ENCODE results near the gene RBM10.

RBM10 gene

DNA sequence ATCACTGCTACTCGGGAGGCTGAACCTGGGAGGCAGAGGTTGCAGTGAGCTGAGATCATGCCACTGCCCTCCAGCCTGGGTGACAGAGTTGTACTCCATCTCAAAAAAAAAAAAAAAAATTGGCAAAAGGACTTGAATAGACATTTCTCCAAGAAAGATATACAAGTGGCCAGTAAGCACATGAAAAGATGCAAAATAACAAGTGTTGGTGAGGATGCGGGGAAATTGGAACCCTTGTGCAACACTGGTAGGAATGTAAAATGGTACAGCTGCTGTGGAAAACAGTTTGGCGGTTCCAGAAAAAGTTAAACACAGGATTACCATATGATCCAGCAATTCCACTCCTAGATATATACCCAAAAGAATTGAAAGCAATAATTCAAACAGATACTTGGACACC is 19.4 kb downstream of the RBM10 start:
- Histone ChIP-seq H3K79me2 (ENCODE audit: insufficient read depth, low read length) (peaks cover 41% of the 10 kb centered on the region), H3F3A (ENCODE audit: insufficient read depth) (no peaks in the 10 kb centered on the region), H4K20me1 (ENCODE audit: low read depth, low read length) (no peaks in the 10 kb centered on the region), H2AFZ (ENCODE audit: low read depth, low read length, severe bottlenecking) (no peak overlapping the region), H3K4me2 (ENCODE audit: low read depth, low read length, poor library complexity, severe bottlenecking) (no peak overlapping the region), H3K9ac (ENCODE audit: low read length) (no peak overlapping the region), H3K9me2 (replicated peaks; ENCODE audit: insufficient read depth, low read length) (no peaks in the 10 kb centered on the region), H3K36me3 (ENCODE audit: low read length) (no peaks in the 10 kb centered on the region), H3K9me3 (ENCODE audit: insufficient read depth, low read length) (no peaks in the 10 kb centered on the region), H3K4me3 (ENCODE audit: insufficient read depth, low read length, poor library complexity, severe bottlenecking) (no peak overlapping the region), H3K27me3 (ENCODE audit: low read length) (no peaks in the 10 kb centered on the region), H3K27ac (ENCODE audit: low read depth, low read length) (no peak overlapping the region)
- no peak for TF ChIP-seq EZH2phosphoT487 (conservative IDR thresholded peaks at IDR 0.05; ENCODE audit: low read length)

DNA sequence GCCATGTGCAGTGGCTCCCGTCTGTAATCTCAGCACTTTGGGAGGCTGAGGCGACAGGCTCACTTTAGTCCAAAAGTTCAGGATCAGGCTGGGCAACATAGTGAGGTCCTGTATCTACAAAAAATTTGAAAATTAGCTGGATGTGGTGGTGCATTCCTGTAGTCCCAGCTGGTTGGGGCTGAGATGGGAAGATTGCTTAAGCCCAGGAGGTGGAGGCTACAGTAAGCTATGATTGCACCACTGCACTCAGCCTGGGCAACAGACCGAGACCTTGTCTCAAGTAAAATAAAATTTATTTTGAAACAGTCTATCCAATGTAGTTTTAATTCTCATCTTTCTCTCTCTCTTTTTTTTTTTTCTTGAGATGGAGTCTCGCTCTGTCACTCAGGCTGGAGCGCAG is 21.1 kb downstream of the RBM10 start:
- TF ChIP-seq, protein P1, sequence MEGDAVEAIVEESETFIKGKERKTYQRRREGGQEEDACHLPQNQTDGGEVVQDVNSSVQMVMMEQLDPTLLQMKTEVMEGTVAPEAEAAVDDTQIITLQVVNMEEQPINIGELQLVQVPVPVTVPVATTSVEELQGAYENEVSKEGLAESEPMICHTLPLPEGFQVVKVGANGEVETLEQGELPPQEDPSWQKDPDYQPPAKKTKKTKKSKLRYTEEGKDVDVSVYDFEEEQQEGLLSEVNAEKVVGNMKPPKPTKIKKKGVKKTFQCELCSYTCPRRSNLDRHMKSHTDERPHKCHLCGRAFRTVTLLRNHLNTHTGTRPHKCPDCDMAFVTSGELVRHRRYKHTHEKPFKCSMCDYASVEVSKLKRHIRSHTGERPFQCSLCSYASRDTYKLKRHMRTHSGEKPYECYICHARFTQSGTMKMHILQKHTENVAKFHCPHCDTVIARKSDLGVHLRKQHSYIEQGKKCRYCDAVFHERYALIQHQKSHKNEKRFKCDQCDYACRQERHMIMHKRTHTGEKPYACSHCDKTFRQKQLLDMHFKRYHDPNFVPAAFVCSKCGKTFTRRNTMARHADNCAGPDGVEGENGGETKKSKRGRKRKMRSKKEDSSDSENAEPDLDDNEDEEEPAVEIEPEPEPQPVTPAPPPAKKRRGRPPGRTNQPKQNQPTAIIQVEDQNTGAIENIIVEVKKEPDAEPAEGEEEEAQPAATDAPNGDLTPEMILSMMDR (IDR thresholded peaks at IDR 0.05; ENCODE audit: insufficient read depth, low read length, poor library complexity, severe bottlenecking) = no peak
- no peak for TF ChIP-seq EZH2phosphoT487 (conservative IDR thresholded peaks at IDR 0.05; ENCODE audit: low read length)
- Histone ChIP-seq H3K27ac (ENCODE audit: low read depth, low read length) (no peak overlapping the region), H3K4me3 (ENCODE audit: insufficient read depth, low read length, poor library complexity, severe bottlenecking) (no peak overlapping the region), H3K79me2 (ENCODE audit: insufficient read depth, low read length) (peaks cover 34% of the 10 kb centered on the region), H3K27me3 (ENCODE audit: low read length) (no peaks in the 10 kb centered on the region), H3F3A (ENCODE audit: insufficient read depth) (no peaks in the 10 kb centered on the region), H3K9me2 (replicated peaks; ENCODE audit: insufficient read depth, low read length) (no peaks in the 10 kb centered on the region), H4K20me1 (ENCODE audit: low read depth, low read length) (no peaks in the 10 kb centered on the region), H3K9me3 (ENCODE audit: insufficient read depth, low read length) (no peaks in the 10 kb centered on the region), H3K9ac (ENCODE audit: low read length) (no peak overlapping the region), H2AFZ (ENCODE audit: low read depth, low read length, severe bottlenecking) (no peak overlapping the region), H3K36me3 (ENCODE audit: low read length) (no peaks in the 10 kb centered on the region), H3K4me2 (ENCODE audit: low read depth, low read length, poor library complexity, severe bottlenecking) (no peak overlapping the region)

DNA sequence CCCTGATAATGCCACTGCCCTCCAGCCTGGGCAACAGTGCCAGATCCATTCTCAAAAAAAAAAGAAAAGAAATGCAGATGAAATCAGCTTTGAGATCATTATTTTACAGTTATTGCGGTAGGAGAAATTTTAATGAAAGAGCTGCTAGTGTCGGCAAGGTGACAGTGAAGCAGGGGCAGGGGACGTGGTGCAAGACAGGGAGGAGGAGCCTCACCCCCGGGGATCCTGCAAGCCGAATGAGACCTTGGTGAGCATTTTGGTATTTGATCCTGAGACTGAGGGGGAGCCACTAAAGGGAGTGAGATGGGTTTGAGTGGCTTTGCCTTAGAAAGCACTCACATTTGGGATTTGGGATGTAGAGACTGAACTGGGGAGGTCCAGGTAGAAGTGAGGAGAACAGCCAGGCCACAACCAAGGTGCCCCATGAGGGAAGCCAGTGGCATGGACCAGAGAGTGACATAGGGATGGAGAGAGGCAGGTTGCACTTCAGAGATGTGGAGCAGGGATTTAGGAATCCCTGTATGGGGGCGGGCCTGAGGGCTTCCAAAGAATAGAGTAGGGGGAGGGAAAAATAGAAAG is 23.6 kb downstream of the RBM10 start:
- H3K4me2 ChIP-seq (ENCODE audit: low read depth, low read length, poor library complexity, severe bottlenecking) = no peak overlapping the region
- H2AFZ ChIP-seq (ENCODE audit: low read depth, low read length, severe bottlenecking) = no peak overlapping the region
- H3K27me3 ChIP-seq (ENCODE audit: low read length) = no peaks in the 10 kb centered on the region
- peaks cover 12% of the 10 kb centered on the region; the same call in 1 of the 2 replicates for H3K79me2 ChIP-seq (ENCODE audit: insufficient read depth, low read length)
- no peaks in the 10 kb centered on the region for H4K20me1 ChIP-seq (ENCODE audit: low read depth, low read length)
- no peaks in the 10 kb centered on the region for H3K36me3 ChIP-seq (ENCODE audit: low read length)
- no peaks in the 10 kb centered on the region for H3K9me2 ChIP-seq (replicated peaks; ENCODE audit: insufficient read depth, low read length)
- TF ChIP-seq, protein P1 (IDR thresholded peaks at IDR 0.05; ENCODE audit: insufficient read depth, low read length, poor library complexity, severe bottlenecking) = no peak
- TF ChIP-seq EZH2phosphoT487 (conservative IDR thresholded peaks at IDR 0.05; ENCODE audit: low read length) = no peak
- H3K4me3 ChIP-seq (ENCODE audit: insufficient read depth, low read length, poor library complexity, severe bottlenecking) = no peak overlapping the region
- H3K9me3 ChIP-seq (ENCODE audit: insufficient read depth, low read length) = no peaks in the 10 kb centered on the region
- H3F3A ChIP-seq (ENCODE audit: insufficient read depth) = no peaks in the 10 kb centered on the region
- no peak overlapping the region for H3K9ac ChIP-seq (ENCODE audit: low read length)
- H3K27ac ChIP-seq (ENCODE audit: low read depth, low read length) = no peak overlapping the region

DNA sequence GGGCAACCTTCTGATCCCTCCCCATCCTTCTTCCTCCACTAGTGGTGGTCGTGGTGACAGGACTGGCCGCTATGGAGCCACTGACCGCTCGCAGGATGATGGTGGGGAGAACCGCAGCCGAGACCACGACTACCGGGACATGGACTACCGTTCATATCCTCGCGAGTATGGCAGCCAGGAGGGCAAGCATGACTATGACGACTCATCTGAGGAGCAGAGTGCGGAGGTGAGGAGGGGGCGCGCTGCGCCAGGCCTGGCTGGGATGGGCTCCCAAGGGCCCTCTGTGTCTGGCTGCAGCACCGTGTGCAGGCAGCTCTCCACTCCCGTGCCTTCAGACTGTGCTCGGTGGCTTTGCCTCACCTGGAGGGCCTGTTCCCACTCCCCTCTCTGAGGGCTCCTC is 24.3 kb downstream of the RBM10 start:
- Histone ChIP-seq H3K9ac (ENCODE audit: low read length) (no peak overlapping the region), H4K20me1 (ENCODE audit: low read depth, low read length) (no peaks in the 10 kb centered on the region), H3K9me2 (replicated peaks; ENCODE audit: insufficient read depth, low read length) (no peaks in the 10 kb centered on the region), H3F3A (ENCODE audit: insufficient read depth) (no peaks in the 10 kb centered on the region), H2AFZ (ENCODE audit: low read depth, low read length, severe bottlenecking) (no peak overlapping the region), H3K4me3 (ENCODE audit: insufficient read depth, low read length, poor library complexity, severe bottlenecking) (no peak overlapping the region), H3K36me3 (ENCODE audit: low read length) (no peaks in the 10 kb centered on the region), H3K9me3 (ENCODE audit: insufficient read depth, low read length) (no peaks in the 10 kb centered on the region), H3K4me2 (ENCODE audit: low read depth, low read length, poor library complexity, severe bottlenecking) (no peak overlapping the region), H3K79me2 (ENCODE audit: insufficient read depth, low read length) (peaks cover 12% of the 10 kb centered on the region; the same call in 1 of the 2 replicates), H3K27ac (ENCODE audit: low read depth, low read length) (no peak overlapping the region), H3K27me3 (ENCODE audit: low read length) (no peaks in the 10 kb centered on the region)
- TF ChIP-seq EZH2phosphoT487 (conservative IDR thresholded peaks at IDR 0.05; ENCODE audit: low read length) = no peak
- TF ChIP-seq, protein P1 (IDR thresholded peaks at IDR 0.05; ENCODE audit: insufficient read depth, low read length, poor library complexity, severe bottlenecking) = no peak

All from SU-DHL-6 (cell line).